ENCODE results near the gene OPCML.

OPCML gene

DNA sequence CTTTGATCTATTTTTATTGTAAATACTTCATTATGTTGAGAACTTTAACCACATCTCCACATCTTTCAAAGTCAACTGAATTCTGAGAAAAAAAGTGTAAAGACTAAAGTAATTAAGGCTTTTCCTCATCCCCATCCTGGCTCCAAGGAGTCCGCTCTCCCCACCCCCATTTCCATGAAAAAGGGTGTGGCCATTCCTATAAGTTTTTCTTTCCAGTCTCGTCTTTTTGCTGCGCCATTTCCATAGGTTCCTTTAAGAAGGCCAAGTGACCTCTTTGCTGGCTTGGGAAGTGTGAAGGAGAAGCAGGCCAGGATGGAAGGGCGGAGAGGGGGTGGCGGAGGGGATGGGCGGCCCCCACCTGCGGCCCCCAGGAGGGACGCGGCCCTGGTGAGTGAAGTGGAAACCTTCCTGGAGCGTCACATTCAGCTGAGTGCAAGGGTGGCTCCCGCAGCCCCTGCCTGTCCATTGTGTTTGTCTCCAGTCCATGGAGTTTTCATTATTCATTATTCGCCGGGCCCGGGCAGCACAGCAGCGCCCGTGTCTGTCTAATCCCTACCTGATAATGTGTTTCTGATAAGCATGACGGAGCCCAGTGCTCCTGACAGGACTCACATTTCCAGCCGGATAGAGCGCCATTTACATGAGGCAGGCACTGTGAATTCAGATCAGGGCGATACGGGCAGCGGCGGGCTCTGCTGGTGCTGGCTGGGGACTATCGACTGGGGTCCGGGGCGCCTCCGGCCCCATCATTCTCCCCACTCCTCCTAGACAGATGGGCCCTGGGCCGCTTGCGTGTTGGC is 739.8 kb downstream of the OPCML start:
- Histone ChIP-seq H3K27me3 (ENCODE audit: control insufficient read depth, insufficient read depth, low read length) (peaks cover 3% of the 10 kb centered on the region), H3K4me1 (ENCODE audit: control insufficient read depth, insufficient read depth, low read length) (peaks cover 17% of the 10 kb centered on the region), H3K4me3 (ENCODE audit: low read depth, low read length) (peak overlapping the region; percentile 52), H3K9me3 (ENCODE audit: control insufficient read depth, insufficient read depth, low read length) (no peaks in the 10 kb centered on the region), H3K9ac (ENCODE audit: low read depth, low read length) (no peak overlapping the region), H3K36me3 (ENCODE audit: control insufficient read depth, insufficient read depth, low read length) (no peaks in the 10 kb centered on the region)

- no peak overlapping the region for H3K4me3 ChIP-seq (ENCODE audit: low read depth, low read length)
- H3K9ac ChIP-seq (ENCODE audit: low read depth, low read length), result no peak overlapping the region
- H3K4me1 ChIP-seq (ENCODE audit: control insufficient read depth, insufficient read depth, low read length), result peaks cover 17% of the 10 kb centered on the region
- peaks cover 3% of the 10 kb centered on the region for H3K27me3 ChIP-seq (ENCODE audit: control insufficient read depth, insufficient read depth, low read length)
- H3K9me3 ChIP-seq (ENCODE audit: control insufficient read depth, insufficient read depth, low read length), result no peaks in the 10 kb centered on the region
- H3K36me3 ChIP-seq (ENCODE audit: control insufficient read depth, insufficient read depth, low read length), result no peaks in the 10 kb centered on the region
These were observed 741.3 kb downstream of the OPCML start for GRCh38 chr11:132790971-132791370.

- H3K9ac ChIP-seq (ENCODE audit: low read depth, low read length), result no peak overlapping the region
- H3K27me3 ChIP-seq (ENCODE audit: control insufficient read depth, insufficient read depth, low read length), result peaks cover 3% of the 10 kb centered on the region
- H3K9me3 ChIP-seq (ENCODE audit: control insufficient read depth, insufficient read depth, low read length), result no peaks in the 10 kb centered on the region
- H3K36me3 ChIP-seq (ENCODE audit: control insufficient read depth, insufficient read depth, low read length), result no peaks in the 10 kb centered on the region
- peaks cover 19% of the 10 kb centered on the region for H3K4me1 ChIP-seq (ENCODE audit: control insufficient read depth, insufficient read depth, low read length)
- H3K4me3 ChIP-seq (ENCODE audit: low read depth, low read length), result no peak overlapping the region
These were observed 741.8 kb downstream of the OPCML start for GRCh38 chr11:132790466-132790865.

- peaks cover 3% of the 10 kb centered on the region for H3K27me3 ChIP-seq (ENCODE audit: control insufficient read depth, insufficient read depth, low read length)
- peaks cover 20% of the 10 kb centered on the region for H3K4me1 ChIP-seq (ENCODE audit: control insufficient read depth, insufficient read depth, low read length)
- no peak overlapping the region for H3K4me3 ChIP-seq (ENCODE audit: low read depth, low read length)
- no peaks in the 10 kb centered on the region for H3K9me3 ChIP-seq (ENCODE audit: control insufficient read depth, insufficient read depth, low read length)
- H3K9ac ChIP-seq (ENCODE audit: low read depth, low read length), result no peak overlapping the region
- H3K36me3 ChIP-seq (ENCODE audit: control insufficient read depth, insufficient read depth, low read length), result no peaks in the 10 kb centered on the region
These were observed 743.4 kb downstream of the OPCML start for GRCh38 chr11:132788816-132789325.

- no peaks in the 10 kb centered on the region for H3K27me3 ChIP-seq (ENCODE audit: control insufficient read depth, insufficient read depth, low read length)
- no peak overlapping the region for H3K4me3 ChIP-seq (ENCODE audit: low read depth, low read length)
- no peaks in the 10 kb centered on the region for H3K9me3 ChIP-seq (ENCODE audit: control insufficient read depth, insufficient read depth, low read length)
- peaks cover 6% of the 10 kb centered on the region for H3K4me1 ChIP-seq (ENCODE audit: control insufficient read depth, insufficient read depth, low read length)
- no peaks in the 10 kb centered on the region for H3K36me3 ChIP-seq (ENCODE audit: control insufficient read depth, insufficient read depth, low read length)
- H3K9ac ChIP-seq (ENCODE audit: low read depth, low read length), result no peak overlapping the region
These were observed 746.4 kb downstream of the OPCML start for GRCh38 chr11:132785878-132786277.

GRCh38 chr11:132784441-132784840 is 747.9 kb downstream of the OPCML start:
- H3K9ac ChIP-seq (ENCODE audit: low read depth, low read length), result no peak overlapping the region
- H3K36me3 ChIP-seq (ENCODE audit: control insufficient read depth, insufficient read depth, low read length), result no peaks in the 10 kb centered on the region
- no peaks in the 10 kb centered on the region for H3K27me3 ChIP-seq (ENCODE audit: control insufficient read depth, insufficient read depth, low read length)
- no peak overlapping the region for H3K4me3 ChIP-seq (ENCODE audit: low read depth, low read length)
- H3K4me1 ChIP-seq (ENCODE audit: control insufficient read depth, insufficient read depth, low read length), result peaks cover 6% of the 10 kb centered on the region
- H3K9me3 ChIP-seq (ENCODE audit: control insufficient read depth, insufficient read depth, low read length), result no peaks in the 10 kb centered on the region

DNA sequence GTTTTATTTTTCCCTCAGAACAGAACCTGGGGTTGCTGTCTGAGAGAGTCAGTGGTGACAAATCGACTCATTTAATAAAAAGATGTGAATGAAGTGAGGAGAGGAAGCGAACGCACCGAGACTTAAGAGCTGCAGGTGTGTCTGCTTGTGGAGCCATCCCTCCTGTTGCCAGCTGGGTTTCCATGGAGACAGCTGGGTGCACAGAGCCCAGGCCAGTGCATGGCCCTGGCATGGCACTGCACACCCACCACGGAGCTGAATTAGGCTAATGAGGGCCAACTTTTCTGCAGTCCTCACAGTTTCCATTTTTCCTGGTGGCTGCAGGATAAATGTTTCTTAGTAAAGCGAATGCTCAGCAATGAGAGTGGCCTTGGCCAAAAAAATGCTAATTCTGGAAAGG is 750.2 kb downstream of the OPCML start:
- no peaks in the 10 kb centered on the region for H3K36me3 ChIP-seq (ENCODE audit: control insufficient read depth, insufficient read depth, low read length)

DNA sequence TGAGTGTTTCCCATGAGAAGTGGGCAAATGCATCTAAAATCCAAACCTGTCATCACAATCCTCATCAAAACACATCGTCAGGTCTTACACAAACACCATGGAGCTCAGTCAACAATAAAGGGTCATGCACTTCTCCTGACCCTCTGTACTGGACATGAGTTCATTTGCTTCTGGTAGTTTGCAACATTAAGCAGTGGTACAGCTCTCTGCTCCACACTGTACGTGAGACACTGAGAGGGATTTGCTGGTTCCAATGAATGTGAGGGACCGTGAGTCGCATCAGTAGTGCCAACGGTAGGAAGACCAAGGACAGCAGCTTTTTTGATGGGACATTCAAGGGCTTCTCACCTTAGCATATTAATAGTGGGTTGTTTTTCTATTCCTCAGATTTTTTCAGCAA is 752.3 kb downstream of the OPCML start:
- H3K27me3 ChIP-seq (ENCODE audit: control insufficient read depth, insufficient read depth, low read length), result no peaks in the 10 kb centered on the region
- no peak overlapping the region for H3K4me3 ChIP-seq (ENCODE audit: low read depth, low read length)
- H3K36me3 ChIP-seq (ENCODE audit: control insufficient read depth, insufficient read depth, low read length), result no peaks in the 10 kb centered on the region
- H3K4me1 ChIP-seq (ENCODE audit: control insufficient read depth, insufficient read depth, low read length), result peaks cover 2% of the 10 kb centered on the region
- no peaks in the 10 kb centered on the region for H3K9me3 ChIP-seq (ENCODE audit: control insufficient read depth, insufficient read depth, low read length)
- no peak overlapping the region for H3K9ac ChIP-seq (ENCODE audit: low read depth, low read length)

More for the DNA sequence above, 750.2 kb downstream of the OPCML start:
- Histone ChIP-seq H3K9ac (ENCODE audit: low read depth, low read length) (no peak overlapping the region), H3K27me3 (ENCODE audit: control insufficient read depth, insufficient read depth, low read length) (no peaks in the 10 kb centered on the region), H3K4me1 (ENCODE audit: control insufficient read depth, insufficient read depth, low read length) (peaks cover 6% of the 10 kb centered on the region), H3K9me3 (ENCODE audit: control insufficient read depth, insufficient read depth, low read length) (no peaks in the 10 kb centered on the region), H3K4me3 (ENCODE audit: low read depth, low read length) (no peak overlapping the region)

DNA sequence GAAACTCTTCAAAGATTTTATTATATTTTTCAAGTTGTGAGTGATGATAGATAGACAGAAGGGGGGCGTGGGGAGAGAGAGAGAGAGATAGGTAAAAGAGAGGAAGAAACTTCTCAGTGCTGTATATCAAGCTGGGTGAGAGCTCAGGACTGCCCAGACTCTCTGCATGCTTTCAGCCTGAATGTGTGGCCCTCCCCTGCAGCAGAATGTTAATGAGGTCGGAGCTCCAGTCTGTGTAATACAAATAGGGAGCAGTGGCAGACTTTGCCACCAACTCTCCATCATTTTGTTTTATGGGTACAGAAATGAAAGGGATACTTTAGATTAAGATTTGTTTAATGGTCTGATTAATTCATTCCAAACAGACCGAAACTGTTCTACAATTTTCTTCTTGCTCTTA is 752.8 kb downstream of the OPCML start:
- peaks cover 2% of the 10 kb centered on the region for H3K4me1 ChIP-seq (ENCODE audit: control insufficient read depth, insufficient read depth, low read length)
- no peaks in the 10 kb centered on the region for H3K27me3 ChIP-seq (ENCODE audit: control insufficient read depth, insufficient read depth, low read length)
- H3K4me3 ChIP-seq (ENCODE audit: low read depth, low read length), result no peak overlapping the region
- H3K36me3 ChIP-seq (ENCODE audit: control insufficient read depth, insufficient read depth, low read length), result no peaks in the 10 kb centered on the region
- H3K9me3 ChIP-seq (ENCODE audit: control insufficient read depth, insufficient read depth, low read length), result no peaks in the 10 kb centered on the region
- H3K9ac ChIP-seq (ENCODE audit: low read depth, low read length), result no peak overlapping the region

DNA sequence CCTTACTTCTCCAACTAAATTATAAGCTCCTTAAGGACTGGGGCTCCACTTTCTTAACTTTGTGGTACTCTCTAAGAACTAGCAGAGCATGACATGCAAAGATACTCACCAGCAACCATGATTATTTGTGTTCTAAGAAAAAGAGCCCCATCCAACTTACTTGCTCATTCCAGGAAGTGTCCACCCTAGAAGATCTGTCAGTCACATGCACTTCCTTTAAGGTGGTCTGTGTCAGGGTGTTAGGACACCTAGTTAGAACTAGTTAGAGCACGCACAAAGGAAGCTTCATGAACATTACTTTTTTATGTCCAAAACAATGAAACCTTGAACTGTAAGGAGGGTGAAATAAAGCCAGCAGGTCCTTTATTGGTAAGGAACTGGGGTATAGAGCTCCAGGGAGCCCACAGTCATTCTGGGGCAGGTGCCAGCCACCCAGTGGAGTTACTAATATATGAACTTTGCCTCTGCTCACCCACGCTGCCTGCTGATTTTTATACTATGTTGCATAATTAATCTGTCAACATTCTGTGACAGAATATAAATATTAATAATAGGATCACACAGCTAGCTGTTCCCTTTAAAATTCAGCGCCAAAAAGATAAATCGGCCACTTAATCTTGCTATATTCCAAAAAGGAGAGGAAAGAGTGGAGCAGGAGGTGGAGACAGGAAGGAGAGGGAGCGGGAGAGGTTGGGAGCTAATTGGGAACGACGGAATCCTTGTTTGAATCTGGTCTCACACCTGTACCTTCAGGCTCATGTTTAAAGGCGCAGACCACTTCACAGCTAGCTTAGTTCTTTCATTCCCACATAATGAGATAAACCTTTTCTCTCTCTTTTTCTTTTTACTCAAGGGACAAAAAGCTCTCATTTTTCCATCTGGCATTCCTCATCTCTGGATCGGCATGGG is 755.0 kb downstream of the OPCML start:
- Histone ChIP-seq H3K27me3 (ENCODE audit: control insufficient read depth, insufficient read depth, low read length) (no peaks in the 10 kb centered on the region), H3K36me3 (ENCODE audit: control insufficient read depth, insufficient read depth, low read length) (no peaks in the 10 kb centered on the region), H3K9me3 (ENCODE audit: control insufficient read depth, insufficient read depth, low read length) (no peaks in the 10 kb centered on the region), H3K4me1 (ENCODE audit: control insufficient read depth, insufficient read depth, low read length) (peaks cover 3% of the 10 kb centered on the region), H3K4me3 (ENCODE audit: low read depth, low read length) (no peak overlapping the region), H3K9ac (ENCODE audit: low read depth, low read length) (no peak overlapping the region)

DNA sequence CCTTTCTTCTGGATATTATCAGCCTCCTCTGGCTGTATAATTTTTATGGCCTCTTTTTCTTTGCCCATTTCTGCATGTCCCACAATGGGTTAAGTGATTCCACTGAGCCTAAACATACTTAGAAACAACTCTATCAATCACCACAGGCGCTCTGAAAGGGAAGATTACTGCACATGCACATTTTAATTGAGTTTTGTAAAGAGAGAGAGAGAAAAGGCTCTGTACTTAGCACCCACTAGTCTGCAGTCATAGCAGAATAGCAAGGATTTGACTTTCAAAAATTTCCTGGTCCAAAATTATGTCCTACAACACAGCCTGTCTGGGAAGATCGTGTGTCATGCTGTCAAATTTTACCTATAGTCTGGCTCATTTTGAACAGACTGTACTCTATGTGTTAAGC is 758.5 kb downstream of the OPCML start:
- Histone ChIP-seq H3K4me1 (ENCODE audit: control insufficient read depth, insufficient read depth, low read length) (peaks cover 3% of the 10 kb centered on the region), H3K9ac (ENCODE audit: low read depth, low read length) (no peak overlapping the region), H3K9me3 (ENCODE audit: control insufficient read depth, insufficient read depth, low read length) (no peaks in the 10 kb centered on the region), H3K27me3 (ENCODE audit: control insufficient read depth, insufficient read depth, low read length) (no peaks in the 10 kb centered on the region), H3K4me3 (ENCODE audit: low read depth, low read length) (no peak overlapping the region), H3K36me3 (ENCODE audit: control insufficient read depth, insufficient read depth, low read length) (no peaks in the 10 kb centered on the region)
